Activated CD8-positive, alpha-beta memory T cell treated with anti-CD3 and anti-CD28 coated beads, Interleukin-2, amount 10 ng/mL, durations not matched to agents 7 days and 5 days (primary cell): ENCODE data around the gene CEP162. TPM values are rescaled to one million over a fixed set of nuclear protein-coding genes. Genes with fewer than 3 reads are reported as not detected.

Experiments
- ATAC-seq: fragments of 150-1000 bp; cut with Tn5 transposase; one replicate; pipeline ENCODE4 v1.10.0; 2021; ENCODE audit warnings: moderate library complexity
- CTCF ChIA-PET: fragments of 350-600 bp; sonication (Branson Sonifier 250); formaldehyde crosslinking; loops from one replicate; lab custom pipeline; 2021; ENCODE audit warnings: antibody characterized with exemption; lab: Charles Lee
- DNase-seq: peaks from one replicate; pipeline ENCODE4 v3.0.0-alpha.2; 2020
- H3K27ac Mint-ChIP-seq: one replicate; pipeline ENCODE4 v1.8.0; 2021; ENCODE audit warnings: mild to moderate bottlenecking, mixed read lengths
- H3K27me3 Mint-ChIP-seq: one replicate; pipeline ENCODE4 v1.8.0; 2021; ENCODE audit warnings: mixed read lengths
- H3K36me3 Mint-ChIP-seq: one replicate; pipeline ENCODE4 v1.8.0; 2021; ENCODE audit warnings: mild to moderate bottlenecking, mixed read lengths
- H3K4me1 Mint-ChIP-seq: one replicate; pipeline ENCODE4 v1.8.0; 2021; ENCODE audit warnings: mixed read lengths
- H3K4me3 Mint-ChIP-seq: one replicate; pipeline ENCODE4 v1.8.0; 2021; ENCODE audit warnings: mild to moderate bottlenecking, moderate library complexity, mixed read lengths
- H3K9me3 Mint-ChIP-seq: one replicate; pipeline ENCODE4 v1.8.0; 2022; ENCODE audit warnings: low read depth, mixed read lengths
- total RNA-seq, 2 experiments: library from RNA; stranded (reverse); gene quantifications; one replicate each; pipeline ENCODE4 v1.2.3, GENCODE V29; 2021

CEP162 gene, protein sequence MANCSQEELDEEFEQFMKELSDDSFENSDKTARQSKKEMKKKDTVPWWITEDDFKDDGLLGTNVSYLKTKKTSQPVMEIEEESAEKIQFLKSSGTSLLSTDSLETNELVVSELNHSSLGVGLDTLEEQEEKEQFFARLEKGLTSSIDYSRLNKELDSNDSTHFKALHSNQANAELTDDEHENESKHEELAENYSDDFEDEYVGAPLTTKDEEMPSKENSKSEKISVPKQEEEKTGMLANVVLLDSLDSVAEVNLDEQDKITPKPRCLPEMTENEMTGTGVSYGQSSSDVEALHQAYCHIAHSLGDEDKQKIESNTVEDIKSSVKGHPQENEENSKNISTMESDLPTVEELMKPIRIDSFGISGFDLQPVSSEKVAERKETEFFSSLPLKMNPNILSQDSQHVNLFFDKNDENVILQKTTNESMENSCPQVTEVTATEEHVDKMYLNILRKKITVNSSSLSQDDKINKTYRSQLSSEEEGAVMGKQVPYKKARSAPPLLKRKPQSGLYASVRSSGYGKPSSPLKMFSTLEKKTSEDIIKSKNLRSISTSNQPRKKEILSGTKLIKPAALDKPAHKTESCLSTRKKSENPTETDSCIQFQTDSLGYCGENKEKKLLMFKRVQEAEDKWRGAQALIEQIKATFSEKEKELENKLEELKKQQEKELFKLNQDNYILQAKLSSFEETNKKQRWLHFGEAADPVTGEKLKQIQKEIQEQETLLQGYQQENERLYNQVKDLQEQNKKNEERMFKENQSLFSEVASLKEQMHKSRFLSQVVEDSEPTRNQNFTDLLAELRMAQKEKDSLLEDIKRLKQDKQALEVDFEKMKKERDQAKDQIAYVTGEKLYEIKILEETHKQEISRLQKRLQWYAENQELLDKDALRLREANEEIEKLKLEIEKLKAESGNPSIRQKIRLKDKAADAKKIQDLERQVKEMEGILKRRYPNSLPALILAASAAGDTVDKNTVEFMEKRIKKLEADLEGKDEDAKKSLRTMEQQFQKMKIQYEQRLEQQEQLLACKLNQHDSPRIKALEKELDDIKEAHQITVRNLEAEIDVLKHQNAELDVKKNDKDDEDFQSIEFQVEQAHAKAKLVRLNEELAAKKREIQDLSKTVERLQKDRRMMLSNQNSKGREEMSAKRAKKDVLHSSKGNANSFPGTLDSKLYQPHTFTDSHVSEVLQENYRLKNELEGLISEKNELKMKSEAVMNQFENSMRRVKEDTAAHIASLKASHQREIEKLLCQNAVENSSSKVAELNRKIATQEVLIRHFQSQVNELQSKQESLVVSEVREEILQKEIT (N-terminal part only)
- total RNA-seq = 1 to 10 TPM; 7.2 to 9.5 TPM

DNA sequence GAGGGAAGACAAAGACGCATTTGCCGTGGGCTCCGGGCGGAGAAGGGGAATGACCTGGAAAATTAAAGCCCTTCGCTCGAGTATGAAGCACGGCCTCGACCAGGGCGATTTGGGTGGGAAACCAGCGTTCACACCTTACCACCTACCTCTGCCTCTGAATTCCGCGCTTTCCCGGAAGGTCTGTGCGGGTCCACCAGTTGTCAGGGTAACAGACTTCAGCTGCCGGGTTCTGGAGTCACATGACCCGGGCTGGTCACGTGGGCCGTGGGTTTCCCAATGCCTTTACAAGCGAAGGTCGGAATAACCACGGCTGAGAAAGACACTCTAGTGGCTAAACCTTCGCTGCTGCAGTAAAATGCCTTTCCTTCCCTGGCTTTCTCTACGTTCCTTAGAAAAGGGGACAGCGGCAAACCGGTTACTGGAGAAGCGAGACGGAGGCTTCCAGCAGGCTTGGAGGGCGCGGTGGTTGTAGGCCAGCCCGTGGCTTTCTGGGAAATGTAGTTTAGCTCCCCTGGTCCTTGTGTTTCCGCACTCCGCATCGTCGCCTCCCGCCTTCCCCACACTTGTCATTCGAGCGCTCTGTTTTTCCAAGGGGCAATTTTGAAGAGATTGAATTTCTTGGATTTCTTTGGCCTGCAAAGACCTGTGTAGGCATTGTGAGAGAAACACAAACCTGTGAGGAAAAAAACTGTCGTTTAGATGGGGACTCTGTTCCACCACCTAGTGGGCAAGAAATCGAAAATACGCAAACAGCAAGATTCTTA is at the start of gene CEP162:
Gene CEP162 (minus strand): TSS at position 210 of the 764 bp plus-strand sequence. CDS start 1,250 bp downstream, outside the sequence.
- Mint-ChIP-seq H3K4me1 (peaks cover 18% of the 10 kb centered on the region), H3K27ac (peak within 1 kb of the TSS; percentile 88), H3K36me3 (peaks cover 4% of the 10 kb centered on the region), H3K9me3 (no peaks in the 10 kb centered on the region), H3K27me3 (peaks cover 13% of the 10 kb centered on the region), H3K4me3 (peak within 1 kb of the TSS; percentile 90)
- peak; percentile 97 for ATAC-seq
- DNase-seq = peak; percentile 94
- CTCF ChIA-PET = interaction anchor here (0.7 to 2.6 kb wide), 10 partner anchors 9 to 368 kb away, joined by 3 to 12 read pairs (median 5); partner anchors contain the start of gene CYB5R4

DNA sequence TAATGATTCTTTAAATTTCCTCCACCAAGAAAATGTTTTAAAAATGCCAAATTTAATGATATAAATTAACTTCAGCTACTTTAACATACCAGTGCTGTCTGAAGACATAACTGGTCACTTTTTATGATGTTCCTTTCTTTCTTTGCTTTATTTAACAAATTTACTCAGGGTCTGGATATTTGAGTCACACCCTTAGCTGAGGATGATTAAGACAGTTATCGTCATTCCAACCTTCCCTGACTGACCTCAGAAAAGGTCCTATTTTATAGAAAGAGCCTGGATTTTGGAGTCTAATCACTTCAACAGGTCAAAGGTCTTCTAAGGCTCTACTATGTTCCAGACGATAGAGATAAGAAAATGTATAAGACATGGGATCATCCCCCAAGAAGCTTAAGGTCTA is 47.4 kb upstream of the CEP162 start:
- DNase-seq (no peak), ATAC-seq (no peak)
- H3K27me3 Mint-ChIP-seq = peaks cover 8% of the 10 kb centered on the region
- H3K36me3 Mint-ChIP-seq = no peaks in the 10 kb centered on the region
- H3K4me1 Mint-ChIP-seq = no peaks in the 10 kb centered on the region
- H3K27ac Mint-ChIP-seq = no peak overlapping the region
- H3K4me3 Mint-ChIP-seq = no peak overlapping the region
- CTCF ChIA-PET = no interaction called here
- H3K9me3 Mint-ChIP-seq = no peaks in the 10 kb centered on the region

DNA sequence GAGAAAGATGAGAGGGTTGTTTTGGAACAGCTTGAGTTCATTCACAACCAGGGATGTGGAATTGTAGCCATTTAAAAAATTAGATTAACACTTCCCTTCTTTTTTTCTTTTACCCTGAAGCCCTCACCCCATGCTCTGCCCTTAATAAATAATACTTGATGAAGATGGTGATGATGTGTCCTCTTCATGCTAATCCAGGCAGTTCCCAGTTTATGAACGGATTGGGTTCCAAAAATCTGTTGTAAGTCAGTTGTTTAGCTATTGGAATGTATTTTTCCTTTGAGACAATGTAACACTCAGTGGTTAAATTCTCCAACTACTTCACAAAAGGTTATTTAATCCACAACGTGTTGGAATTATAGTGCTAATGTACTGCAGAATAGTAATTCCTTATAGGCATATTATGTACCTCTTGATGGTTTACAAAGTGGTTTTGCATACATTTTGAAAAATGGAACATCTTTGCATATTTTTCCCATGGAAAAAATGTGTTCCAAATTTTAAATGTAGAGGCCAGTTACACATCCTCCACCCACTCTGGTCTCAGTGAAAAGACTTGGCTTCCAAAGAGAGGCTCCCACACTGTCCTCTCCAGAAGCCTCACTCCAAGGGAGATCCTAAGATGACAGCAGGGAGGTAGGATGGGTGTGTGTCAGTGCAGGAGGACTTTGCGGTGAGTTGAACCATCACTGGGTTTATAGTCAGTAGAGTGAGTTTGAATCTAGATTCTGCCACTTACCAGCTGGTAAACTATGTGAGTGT is 45.8 kb upstream of the CEP162 start:
- CTCF ChIA-PET = no interaction called here
- Mint-ChIP-seq H3K27me3 (peaks cover 9% of the 10 kb centered on the region), H3K4me1 (no peaks in the 10 kb centered on the region), H3K27ac (no peak overlapping the region), H3K36me3 (no peaks in the 10 kb centered on the region), H3K9me3 (no peaks in the 10 kb centered on the region), H3K4me3 (no peak overlapping the region)
- DNase-seq = no peak
- ATAC-seq = no peak

DNA sequence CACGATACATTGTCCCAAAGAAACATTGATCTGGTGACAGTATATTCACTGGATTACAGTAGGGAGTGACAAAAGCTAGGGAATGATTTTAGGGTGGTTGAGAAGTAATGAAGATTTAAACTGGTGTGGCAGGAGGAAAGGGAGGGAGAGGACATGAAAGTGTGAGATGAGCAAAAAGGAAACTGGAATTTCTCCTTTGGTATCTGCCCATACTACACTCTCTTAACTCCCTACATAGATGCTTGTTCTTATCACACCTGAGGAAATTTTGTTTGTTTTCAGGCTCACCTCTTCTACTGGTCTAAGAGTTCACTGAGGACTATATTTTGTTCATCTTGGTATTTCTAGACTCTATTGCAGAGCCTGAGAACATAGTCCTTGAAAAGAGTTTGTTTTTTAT is 44.9 kb upstream of the CEP162 start:
- no peak overlapping the region for H3K27ac Mint-ChIP-seq
- no peaks in the 10 kb centered on the region for H3K36me3 Mint-ChIP-seq
- no peak for DNase-seq
- no peaks in the 10 kb centered on the region for H3K4me1 Mint-ChIP-seq
- ATAC-seq = no peak
- H3K27me3 Mint-ChIP-seq = peaks cover 9% of the 10 kb centered on the region
- no peaks in the 10 kb centered on the region for H3K9me3 Mint-ChIP-seq
- H3K4me3 Mint-ChIP-seq = no peak overlapping the region
- CTCF ChIA-PET = no interaction called here

DNA sequence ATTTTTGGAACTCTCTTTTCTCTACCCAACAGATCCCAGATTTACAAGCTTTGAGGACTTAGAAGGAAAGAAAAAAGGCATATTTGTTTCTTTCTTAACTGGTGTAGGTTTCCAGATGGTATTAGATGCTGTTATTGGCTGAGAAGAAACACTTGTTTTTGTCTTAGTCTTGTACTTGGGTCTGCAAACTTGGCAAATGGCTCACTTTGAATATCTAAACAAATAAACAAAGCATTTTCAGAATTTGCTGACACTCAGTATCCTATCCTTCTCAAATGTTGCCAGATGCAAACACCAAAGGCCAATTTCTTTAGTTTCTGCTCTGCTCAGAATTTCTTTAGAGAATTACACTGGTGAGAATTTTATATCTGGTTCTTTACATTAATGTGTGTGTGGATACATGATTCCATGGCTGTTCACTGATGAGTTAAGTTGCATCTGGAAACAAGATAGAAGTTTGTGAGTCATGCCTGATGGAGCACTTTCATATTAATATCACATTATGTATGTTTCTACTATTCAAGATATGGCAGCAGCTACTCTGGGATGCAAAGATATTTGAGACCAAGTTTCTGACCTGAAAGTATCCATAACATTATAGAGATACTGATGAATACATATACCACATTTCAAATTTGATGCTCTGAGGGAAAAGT is 43.7 kb upstream of the CEP162 start:
- Mint-ChIP-seq H3K27me3 (peaks cover 9% of the 10 kb centered on the region), H3K36me3 (no peaks in the 10 kb centered on the region), H3K4me3 (no peak overlapping the region), H3K9me3 (no peaks in the 10 kb centered on the region), H3K4me1 (no peaks in the 10 kb centered on the region), H3K27ac (no peak overlapping the region)
- no peak for ATAC-seq
- no peak for DNase-seq
- CTCF ChIA-PET = no interaction called here

DNA sequence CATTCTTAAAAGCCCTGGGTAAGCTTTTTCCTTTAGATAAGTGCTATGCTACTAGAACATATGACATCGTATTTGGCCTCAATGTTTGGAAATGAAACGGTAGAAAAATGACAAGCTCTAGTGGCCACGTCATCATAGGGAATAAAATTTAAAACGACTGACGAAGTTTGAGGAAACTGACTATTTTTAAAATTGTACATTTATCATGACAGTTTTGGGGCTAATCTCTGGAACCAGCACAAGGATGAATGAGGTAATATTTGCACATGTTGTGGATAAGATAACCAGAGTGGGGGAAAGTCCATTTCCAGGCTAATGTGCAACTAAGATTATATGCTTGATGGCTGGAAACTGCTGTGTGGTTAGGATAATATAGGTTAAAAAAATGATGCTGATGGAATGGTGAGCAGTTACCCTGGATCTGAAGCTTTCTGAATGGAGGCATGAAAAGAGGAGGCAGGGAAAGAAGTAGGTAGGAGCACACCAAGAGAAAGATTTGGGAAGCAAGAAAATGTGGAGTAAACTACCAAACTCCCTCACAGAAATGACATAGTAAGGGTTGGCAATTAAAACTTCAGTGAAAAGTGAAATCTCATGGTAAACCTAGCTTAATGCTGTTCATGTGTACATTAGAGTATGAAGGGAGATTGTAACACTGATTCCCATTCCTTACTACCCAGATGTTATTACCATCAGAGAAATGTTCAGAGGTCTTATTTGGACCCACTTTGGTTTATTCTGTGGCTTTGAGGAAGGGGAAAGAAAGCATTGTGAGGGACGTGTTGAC is 42.7 kb upstream of the CEP162 start:
- H3K36me3 Mint-ChIP-seq = no peaks in the 10 kb centered on the region
- no peak overlapping the region for H3K4me3 Mint-ChIP-seq
- DNase-seq = no peak
- CTCF ChIA-PET = no interaction called here
- H3K27ac Mint-ChIP-seq = no peak overlapping the region
- H3K4me1 Mint-ChIP-seq = no peaks in the 10 kb centered on the region
- H3K9me3 Mint-ChIP-seq = no peaks in the 10 kb centered on the region
- no peak for ATAC-seq
- H3K27me3 Mint-ChIP-seq = peaks cover 9% of the 10 kb centered on the region

DNA sequence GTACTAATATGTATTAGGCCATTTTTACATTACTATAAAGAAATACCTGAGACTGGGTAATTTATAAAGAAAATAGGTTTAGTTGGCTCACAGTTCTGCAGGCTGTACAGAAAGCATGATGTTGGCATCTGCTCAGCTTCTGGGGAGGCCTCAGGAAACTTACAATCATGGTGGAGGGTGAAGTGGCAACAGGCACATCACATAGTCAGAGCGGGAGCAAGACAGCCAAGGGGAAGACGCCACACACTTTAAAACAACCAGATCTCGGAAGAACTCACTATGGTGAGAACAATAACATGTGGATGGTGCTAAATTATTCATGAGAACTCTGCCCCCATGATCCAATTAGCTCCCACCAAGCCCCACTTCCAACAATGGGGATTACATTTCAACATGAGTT is 41.3 kb upstream of the CEP162 start:
- no peaks in the 10 kb centered on the region for H3K36me3 Mint-ChIP-seq
- no peak overlapping the region for H3K4me3 Mint-ChIP-seq
- no peak for DNase-seq
- no peaks in the 10 kb centered on the region for H3K4me1 Mint-ChIP-seq
- H3K27me3 Mint-ChIP-seq = peaks cover 9% of the 10 kb centered on the region
- no peaks in the 10 kb centered on the region for H3K9me3 Mint-ChIP-seq
- CTCF ChIA-PET = no interaction called here
- H3K27ac Mint-ChIP-seq = no peak overlapping the region
- no peak for ATAC-seq

DNA sequence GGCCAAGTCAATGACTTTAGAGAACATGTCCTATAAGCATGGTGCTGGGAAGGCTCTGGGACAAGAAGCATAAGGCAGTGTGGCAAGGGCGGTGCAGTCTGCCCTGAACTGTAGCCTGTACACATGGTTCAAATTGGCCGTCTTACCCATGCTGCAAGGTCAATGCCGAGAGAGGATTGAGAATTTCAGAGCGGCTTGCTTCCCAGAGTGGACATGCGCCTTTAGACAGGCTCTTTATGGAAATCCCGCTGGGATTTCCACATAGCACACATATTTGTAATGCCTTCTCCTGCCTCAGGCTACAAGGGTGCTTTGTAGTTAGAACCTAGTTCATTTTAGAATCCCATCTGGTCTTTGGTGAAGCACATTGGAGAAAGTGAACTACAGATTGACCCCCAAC is 36.1 kb upstream of the CEP162 start:
- H3K36me3 Mint-ChIP-seq = no peaks in the 10 kb centered on the region
- no peak overlapping the region for H3K4me3 Mint-ChIP-seq
- no peak overlapping the region for H3K27ac Mint-ChIP-seq
- no peaks in the 10 kb centered on the region for H3K9me3 Mint-ChIP-seq
- ATAC-seq (no peak), DNase-seq (no peak)
- CTCF ChIA-PET = no interaction called here
- peaks cover 6% of the 10 kb centered on the region for H3K27me3 Mint-ChIP-seq
- no peaks in the 10 kb centered on the region for H3K4me1 Mint-ChIP-seq

DNA sequence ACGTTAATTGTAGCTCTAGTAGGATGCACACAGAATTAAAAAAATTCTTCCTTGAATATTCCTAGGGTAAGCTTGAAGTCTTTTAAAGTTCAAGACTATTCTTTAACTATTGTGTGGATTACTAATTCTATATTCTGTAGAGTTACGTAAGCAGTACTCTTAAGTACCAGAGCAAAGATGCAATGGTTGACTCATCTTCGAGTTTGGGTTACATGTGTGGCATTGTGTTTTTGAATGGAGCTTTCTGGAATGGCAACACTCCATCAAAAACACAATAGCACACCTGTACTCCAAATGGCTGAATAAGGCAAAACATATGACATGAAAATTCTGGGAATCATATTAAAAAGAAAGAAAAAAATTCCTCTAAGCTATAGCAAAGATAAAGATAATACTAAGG is 33.5 kb upstream of the CEP162 start:
- CTCF ChIA-PET = no interaction called here
- ATAC-seq (no peak), DNase-seq (no peak)
- H3K4me3 Mint-ChIP-seq = no peak overlapping the region
- H3K27ac Mint-ChIP-seq = no peak overlapping the region
- H3K9me3 Mint-ChIP-seq = no peaks in the 10 kb centered on the region
- no peaks in the 10 kb centered on the region for H3K36me3 Mint-ChIP-seq
- H3K4me1 Mint-ChIP-seq = no peaks in the 10 kb centered on the region
- H3K27me3 Mint-ChIP-seq = peaks cover 9% of the 10 kb centered on the region

DNA sequence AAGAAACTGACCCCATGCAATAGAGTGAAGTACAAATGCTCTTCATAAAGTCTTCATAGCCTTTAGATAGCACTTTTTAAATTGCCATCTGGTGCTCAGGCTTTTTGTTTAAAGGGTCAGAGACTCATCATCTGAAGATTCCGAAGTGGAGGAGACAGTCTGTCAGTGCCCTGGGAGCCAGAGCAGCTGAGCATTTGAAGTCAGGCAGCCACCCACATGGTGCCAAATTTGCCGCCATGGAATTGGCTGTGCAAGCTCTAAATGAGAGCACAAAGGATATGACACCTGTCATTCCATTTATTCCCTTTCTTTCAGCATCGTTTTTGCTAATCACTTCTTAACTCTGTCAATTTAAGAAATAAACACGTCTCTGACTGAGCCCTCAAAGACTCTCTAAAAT is 32.8 kb upstream of the CEP162 start:
- CTCF ChIA-PET = no interaction called here
- H3K4me1 Mint-ChIP-seq = no peaks in the 10 kb centered on the region
- ATAC-seq = no peak
- H3K4me3 Mint-ChIP-seq = no peak overlapping the region
- DNase-seq = no peak
- peaks cover 11% of the 10 kb centered on the region for H3K27me3 Mint-ChIP-seq
- H3K9me3 Mint-ChIP-seq = no peaks in the 10 kb centered on the region
- no peaks in the 10 kb centered on the region for H3K36me3 Mint-ChIP-seq
- H3K27ac Mint-ChIP-seq = no peak overlapping the region

DNA sequence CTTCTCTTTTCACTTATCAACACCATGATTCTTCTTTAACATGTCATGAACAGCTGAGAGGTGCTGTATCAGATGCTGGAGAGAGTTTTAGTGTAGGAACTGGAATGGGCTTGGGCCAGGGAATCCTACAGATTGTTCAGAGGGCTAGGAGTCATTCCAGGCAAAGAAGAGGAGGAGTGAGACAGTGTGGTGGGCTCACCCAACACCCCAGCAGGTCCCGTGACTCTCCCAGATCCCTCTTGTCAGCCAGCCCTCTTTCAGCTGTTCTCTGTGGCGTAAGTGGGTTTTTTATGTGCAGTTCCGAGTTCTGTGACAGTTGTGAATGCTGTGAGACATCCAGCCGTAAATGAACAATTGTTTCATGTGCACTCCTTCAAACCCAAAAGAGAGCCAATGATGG is 31.4 kb upstream of the CEP162 start:
- CTCF ChIA-PET = no interaction called here
- ATAC-seq (no peak), DNase-seq (no peak)
- H3K9me3 Mint-ChIP-seq = no peaks in the 10 kb centered on the region
- no peaks in the 10 kb centered on the region for H3K36me3 Mint-ChIP-seq
- peaks cover 17% of the 10 kb centered on the region for H3K27me3 Mint-ChIP-seq
- no peak overlapping the region for H3K4me3 Mint-ChIP-seq
- no peaks in the 10 kb centered on the region for H3K4me1 Mint-ChIP-seq
- no peak overlapping the region for H3K27ac Mint-ChIP-seq
